GM21526 (cell line): ENCODE results near the gene DOCK3.
"Not testable (repeated sequence)": the region's sequence is repeated elsewhere in the genome, so short reads cannot be mapped to it uniquely, and the experiment has no call there.

ENCODE experiments used
- ATAC-seq: cut with Tn5 transposase; IDR thresholded peaks from one replicate; pipeline ENCODE4 v1.9.1; 2021; ENCODE audit warnings: moderate library complexity; ENCODE audit not compliant: unreplicated experiment, low FRiP score

The DOCK3 gene

GRCh38 chr3:50786631-50787030, 111.9 kb downstream of the DOCK3 start:
- ATAC-seq = no peak

GRCh38 chr3:50790894-50791293, 116.2 kb downstream of the DOCK3 start:
- not testable (repeated sequence) for ATAC-seq

- ATAC-seq = no peak
Observed at GRCh38 chr3:50792568-50792967, 117.8 kb downstream of the DOCK3 start.

DNA sequence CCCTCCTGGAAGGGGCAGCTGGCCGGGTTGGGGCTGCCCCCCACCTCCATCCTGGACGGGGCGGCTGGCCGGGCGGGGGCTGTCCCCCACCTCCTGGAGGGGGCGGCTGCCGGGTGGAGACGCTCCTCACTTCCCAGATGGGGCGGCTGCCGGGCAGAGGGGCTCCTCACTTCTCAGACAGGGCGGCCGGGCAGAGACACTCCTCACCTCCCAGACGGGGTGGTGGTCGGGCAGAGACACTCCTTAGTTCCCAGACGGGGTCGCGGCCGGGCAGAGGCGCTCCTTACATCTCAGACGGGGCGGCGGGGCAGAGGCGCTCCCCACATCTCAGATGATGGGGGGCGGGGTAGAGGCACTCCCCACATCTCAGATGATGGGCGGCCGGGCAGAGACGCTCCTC, 129.1 kb downstream of the DOCK3 start:
- ATAC-seq = not testable (repeated sequence)

- not testable (repeated sequence) for ATAC-seq
Observed at GRCh38 chr3:50804376-50804775, 129.6 kb downstream of the DOCK3 start.

DNA sequence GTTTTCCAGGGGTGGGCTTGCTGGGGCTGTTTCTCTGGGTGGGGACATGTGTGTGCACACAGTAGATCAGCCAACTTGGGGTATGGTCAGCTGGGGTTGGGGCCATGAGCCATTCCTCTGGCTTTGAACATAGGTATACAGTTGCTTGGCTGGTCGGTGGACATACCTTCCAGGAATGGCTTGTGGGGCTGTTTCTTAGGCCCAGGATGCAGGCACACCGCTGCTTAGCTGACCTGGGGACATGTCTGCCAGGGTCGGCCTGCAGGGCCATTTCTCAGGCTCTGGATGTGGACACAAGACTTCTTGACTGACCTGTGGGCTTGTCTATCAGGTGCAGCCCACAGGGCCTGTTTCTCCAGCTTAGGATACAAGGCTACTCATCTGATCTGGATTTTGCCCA, 130.6 kb downstream of the DOCK3 start:
- ATAC-seq = no peak

DNA sequence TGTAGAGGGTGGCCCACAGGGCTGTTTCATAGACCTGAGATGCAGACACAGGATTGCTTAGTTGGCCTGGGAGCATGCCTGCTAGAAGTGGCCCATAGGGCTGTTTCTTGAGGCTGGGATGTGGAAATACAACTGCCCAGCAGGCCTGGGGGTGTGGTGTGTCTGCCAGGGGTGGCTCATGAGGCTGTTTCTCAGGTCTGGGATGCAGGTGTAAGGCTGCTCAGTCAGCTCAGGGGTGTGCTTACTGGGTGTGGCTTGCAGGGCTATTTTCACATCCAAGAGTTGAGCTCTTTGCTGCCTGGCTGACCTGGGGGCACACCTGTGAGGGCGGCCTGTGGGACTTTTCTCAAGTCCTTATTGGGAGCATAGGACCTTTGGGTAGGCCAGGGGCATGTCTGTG, 131.3 kb downstream of the DOCK3 start:
- no peak for ATAC-seq

- ATAC-seq = no peak
Observed at GRCh38 chr3:50806806-50807205, 132.1 kb downstream of the DOCK3 start.

- no peak for ATAC-seq
Observed at GRCh38 chr3:50807266-50807665, 132.5 kb downstream of the DOCK3 start.

GRCh38 chr3:50811893-50812292, 137.2 kb downstream of the DOCK3 start:
- ATAC-seq = no peak

DNA sequence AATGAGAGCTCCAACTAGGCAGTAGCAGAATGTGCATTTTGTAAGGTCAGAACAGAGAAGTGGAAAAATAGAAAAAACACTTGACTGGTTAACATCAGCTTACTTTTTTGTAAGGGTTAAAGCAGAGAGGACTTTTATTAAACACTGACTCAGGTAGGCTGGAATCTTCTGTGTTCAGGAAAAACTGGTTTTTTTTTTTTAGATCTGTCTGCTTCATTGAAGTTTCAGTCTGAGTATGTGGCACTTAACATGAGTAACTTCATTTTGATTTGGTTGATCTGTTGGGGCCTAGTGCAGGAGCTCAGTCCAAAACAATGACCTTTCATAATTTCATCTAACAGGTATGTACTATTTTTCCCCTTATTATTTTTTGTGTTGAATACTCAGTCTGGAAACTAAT, 141.1 kb downstream of the DOCK3 start:
- no peak for ATAC-seq

DNA sequence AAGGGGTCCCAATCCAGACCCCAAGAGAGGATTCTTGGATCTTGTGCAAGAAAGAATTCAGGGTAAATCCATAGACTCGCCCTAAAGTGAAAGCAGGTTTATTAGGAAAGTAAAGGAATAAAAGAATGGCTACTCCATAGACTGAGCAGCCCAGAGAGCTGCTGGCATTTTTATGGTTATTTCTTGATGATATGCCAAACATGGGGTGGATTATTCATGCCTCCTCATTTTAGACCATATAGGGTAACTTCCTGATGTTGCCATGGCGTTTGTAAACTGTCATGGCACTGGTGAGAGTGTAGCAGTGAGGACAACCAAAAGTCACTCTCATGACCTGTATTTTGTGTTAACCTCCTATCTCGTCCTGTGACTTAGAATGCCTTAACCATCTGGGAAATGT, 142.2 kb downstream of the DOCK3 start:
- no peak for ATAC-seq

- no peak for ATAC-seq
Observed at GRCh38 chr3:50817756-50818529, 143.2 kb downstream of the DOCK3 start.

- ATAC-seq = no peak
Observed at GRCh38 chr3:50819882-50820281, 145.2 kb downstream of the DOCK3 start.

DNA sequence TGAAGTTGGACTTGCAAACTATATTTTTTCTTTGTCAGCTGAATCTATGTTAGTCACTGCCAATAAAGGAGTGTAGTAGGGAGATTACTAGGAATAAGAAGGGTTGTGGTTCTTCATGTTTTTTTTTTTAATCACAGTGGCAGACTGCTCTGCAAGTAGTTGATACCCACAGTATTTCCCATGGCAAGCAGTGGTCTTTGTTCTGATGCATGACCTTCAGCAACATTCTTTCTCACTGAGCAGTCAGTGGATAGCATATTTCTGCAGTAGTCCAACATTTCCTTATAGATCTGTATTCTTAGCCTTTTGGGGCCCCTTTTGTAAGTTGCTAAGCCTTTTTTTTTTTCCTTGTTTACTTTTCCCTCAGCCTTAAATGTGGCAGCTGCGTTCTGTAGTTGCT, 151.1 kb downstream of the DOCK3 start:
- ATAC-seq = no peak

GRCh38 chr3:50830451-50830850, 155.7 kb downstream of the DOCK3 start:
- no peak for ATAC-seq

DNA sequence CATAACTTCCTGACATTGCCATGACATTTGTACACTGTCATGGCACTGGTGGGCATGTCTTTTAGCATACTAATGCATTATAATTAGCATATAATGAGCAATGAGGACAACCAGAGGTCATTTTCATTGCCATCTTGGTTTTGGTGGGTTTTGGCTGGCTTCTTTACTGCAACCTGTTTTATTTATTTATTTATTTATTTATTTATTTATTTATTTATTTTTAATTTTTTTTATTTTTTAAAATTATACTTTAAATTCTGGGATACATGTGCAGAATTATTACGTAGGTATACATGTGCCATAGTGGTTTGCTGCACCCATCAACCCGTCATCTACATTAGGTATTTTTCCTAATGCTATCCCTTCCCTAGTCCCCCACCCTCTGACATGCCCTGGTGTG, 156.3 kb downstream of the DOCK3 start:
- not testable (repeated sequence) for ATAC-seq

GRCh38 chr3:50840983-50841489, 166.3 kb downstream of the DOCK3 start:
- no peak for ATAC-seq

GRCh38 chr3:50848308-50848707, 173.6 kb downstream of the DOCK3 start:
- no peak for ATAC-seq

DNA sequence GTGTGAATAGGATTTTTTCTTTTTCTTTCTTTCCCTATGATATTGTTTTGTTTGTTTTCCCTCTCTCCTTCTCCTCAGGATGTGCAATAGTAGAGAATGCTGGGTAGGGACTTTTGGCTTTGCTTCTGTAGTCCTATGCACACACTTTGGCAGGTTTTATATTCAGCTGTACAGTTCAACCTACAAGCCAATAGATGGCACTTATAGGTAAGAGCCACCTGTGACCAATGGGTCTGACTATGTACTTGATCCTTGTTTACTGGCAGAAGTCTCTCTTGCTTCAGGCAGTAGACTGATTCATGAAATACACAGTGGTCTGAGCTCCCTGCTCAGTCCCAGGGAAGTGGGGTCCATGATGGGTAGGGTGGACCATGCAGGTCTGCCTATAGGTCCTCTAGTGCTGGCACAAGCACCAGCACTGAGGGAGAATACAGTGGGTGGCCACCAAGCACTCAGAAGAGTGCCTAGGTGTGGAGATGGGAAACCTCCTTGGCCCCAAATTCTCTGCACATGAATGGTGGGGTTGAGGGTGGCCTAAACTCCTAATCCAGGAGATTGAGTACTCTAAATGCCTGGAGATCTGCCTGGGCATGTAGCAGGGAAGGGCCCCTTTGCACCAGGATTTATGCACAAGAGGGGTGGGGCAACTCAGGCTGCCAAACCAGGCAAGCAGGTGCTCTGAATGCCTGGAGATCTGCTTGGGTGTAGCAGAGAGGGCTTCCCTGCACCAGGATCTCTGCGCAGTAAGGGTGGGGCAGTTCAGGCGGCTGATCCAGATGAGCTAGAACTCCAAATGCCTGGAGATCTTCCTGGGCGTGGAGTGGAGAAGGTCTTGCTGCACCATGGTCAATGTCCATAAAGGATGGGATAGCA, 176.1 kb downstream of the DOCK3 start:
- ATAC-seq = no peak

DNA sequence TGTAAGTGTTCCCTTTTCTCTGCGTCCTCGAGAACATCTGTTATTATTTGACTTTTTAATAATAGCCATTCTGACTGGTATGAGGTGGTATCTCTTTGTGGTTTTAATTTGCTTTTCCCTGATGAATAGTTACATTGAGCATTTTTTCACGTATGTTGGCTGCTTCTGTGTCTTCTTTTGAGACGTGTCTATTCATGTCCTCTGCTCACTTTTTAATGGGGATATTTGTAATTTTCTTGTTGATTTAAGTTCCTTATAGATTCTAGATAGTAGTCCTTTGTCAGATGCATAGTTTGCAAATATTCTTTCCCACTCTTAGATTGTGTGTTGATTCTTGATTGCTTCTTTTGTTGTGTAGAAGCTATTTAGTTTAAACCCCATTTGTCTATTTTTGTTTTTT, 179.2 kb downstream of the DOCK3 start:
- ATAC-seq = no peak

DNA sequence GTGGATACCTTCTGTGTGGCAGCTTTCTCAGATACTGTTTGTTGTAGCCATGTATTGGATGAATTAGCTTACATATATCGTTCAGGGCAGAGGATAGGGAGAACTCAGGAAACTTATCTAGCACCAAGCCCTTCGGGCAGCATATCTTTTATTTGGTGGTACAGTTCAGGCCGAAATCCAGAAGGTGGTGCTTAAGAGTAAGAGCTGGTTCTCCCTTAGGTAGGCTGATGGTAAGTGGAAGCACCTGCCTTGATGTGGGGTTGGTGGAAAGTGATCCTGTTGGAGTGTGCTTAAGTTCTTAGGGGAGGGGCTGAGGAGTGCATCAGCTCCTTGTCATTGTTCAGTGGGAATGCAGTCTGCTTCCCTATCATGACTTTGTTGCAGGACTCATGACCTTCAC, 187.5 kb downstream of the DOCK3 start:
- ATAC-seq = no peak
